Measurements from ENCODE around the gene ADCY7.

- TF ChIP-seq CTCF (conservative IDR thresholded peaks at IDR 0.05) = no peak
- TF ChIP-seq EZH2 (IDR thresholded peaks at IDR 0.05; ENCODE audit: low read depth) = no peak
Measured at GRCh38 chr16:50244140-50244503, 22.2 kb upstream of the ADCY7 start.
